GM18951 (cell line): ENCODE results near the gene HHAT.

ENCODE experiments used
- POLR2A ChIP-seq: IDR thresholded peaks from 4 replicates; pipeline ENCODE4 v1.6.1; 2011; ENCODE audit warnings: mild to moderate bottlenecking; ENCODE audit not compliant: insufficient read length, insufficient read depth; ENCODE audit errors: extremely low read depth
- in situ Hi-C: fragments of 300-500 bp; cut with MboI; formaldehyde crosslinking; loops from one replicate; pipeline ENCODE4 v1.12.0; 2022; ENCODE audit warnings: low sequenced_read_pairs, mixed read lengths, inconsistent platforms; ENCODE audit not compliant: unreplicated experiment

Gene HHAT

DNA sequence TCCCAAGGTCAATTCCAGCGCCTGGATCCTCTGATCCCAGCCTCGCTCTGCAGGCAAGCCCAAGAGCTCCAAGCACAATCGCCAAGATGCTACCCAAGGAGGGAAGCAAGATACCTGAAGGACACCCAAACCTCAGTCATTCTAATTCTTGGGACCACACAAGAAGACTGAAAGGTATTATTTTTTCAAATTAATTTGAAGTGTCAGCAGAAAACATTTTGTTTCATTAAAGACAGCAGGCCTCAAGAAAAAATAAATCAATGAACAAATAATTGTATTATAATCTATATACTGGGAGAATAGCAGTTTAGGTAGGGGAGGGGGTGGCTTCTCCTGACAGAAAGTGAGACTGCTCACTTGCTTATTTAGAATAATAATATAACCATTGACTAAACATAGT, 347.8 kb downstream of the HHAT start:
- in situ Hi-C loops = no loop called here
- TF ChIP-seq POLR2A = no peak

DNA sequence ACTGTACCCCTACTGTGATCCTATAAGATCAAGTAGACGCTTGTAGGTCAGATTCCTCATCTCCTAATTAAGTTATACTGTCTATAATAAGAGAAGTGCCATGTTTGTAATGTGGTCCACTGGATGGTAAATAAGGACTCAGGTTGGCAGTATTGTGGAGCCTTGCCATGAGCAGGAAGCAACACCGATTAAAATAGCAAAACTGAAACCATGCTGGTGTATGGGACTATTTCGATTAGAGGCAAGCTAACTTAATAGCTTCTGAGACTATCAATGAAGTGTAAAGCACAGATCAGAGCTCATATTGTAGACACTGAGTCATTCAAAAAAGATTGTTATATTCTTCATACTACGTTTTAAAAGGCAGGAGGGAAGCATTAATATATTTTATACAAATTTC, 348.8 kb downstream of the HHAT start:
- TF ChIP-seq POLR2A = no peak
- in situ Hi-C loops = no loop called here

DNA sequence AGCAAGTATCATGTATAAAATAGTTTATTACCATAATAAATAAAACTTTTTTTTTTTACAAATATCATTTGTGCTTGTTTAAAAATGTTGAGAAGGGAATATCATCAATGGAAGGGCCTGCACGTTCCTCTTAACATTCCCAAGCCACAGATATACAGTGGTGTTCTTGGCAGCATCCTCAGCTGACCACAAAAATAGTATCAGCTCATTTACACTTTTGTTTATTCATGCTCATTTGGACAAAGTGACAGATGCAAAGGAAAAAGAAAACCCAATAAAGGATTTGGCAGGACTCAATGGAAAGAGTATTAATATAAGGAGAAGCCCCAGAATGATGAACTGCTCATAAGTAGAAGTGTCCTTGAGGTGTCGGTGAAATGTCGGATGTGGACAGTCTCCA, 349.6 kb downstream of the HHAT start:
- no peak for TF ChIP-seq POLR2A
- in situ Hi-C loops = no loop called here

DNA sequence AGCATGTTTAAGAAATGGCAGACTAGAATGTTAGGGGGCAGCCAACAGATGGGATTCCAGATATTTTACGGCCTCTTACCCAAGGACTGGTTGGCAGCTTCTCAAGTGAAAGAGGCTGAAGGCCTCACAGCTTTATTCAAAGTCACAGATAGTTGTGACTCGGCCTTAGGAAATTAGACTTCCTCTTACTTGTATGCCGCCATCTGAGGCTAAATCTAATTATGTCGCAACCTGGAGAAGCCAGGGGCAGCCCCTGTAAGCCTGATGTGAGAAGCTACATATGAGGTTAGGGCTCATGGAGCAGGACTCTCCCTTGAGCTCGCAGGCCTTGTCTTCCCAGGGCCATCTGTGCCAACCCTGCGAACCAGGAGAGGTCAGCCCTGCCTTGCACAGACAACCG, 352.5 kb downstream of the HHAT start:
- TF ChIP-seq POLR2A = no peak
- in situ Hi-C loops = no loop called here

DNA sequence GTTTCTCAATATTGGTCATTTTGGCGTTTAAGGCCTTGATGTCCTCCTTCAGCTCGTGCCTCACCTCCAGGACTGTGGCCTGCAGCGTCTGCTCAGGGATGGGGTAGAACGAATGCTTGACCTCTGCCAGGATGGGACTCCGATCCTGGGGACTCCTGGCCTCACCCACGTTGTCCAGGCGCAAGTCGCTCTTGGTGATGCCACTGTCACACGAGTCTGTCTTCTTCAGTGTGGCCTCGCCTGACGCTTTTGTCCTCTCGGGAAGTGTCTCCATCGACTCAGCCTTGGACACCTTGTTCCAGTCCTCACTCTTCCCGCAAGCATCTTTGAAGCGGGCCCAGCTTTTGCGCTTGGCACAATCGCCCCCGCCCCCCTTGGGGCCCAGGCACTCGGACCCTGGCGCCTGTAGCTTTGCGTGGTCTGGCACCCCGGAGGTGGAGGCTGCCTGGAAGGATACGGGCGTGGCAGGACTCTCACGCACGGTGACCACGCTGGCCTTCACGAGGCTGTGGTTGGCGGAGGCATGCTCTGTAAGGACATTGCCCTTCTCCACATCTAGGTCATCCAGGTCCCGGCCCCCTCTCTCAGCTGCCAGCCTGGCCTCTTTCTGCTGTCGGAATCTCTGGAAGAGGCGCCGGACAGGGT, 354.8 kb downstream of the HHAT start:
- TF ChIP-seq POLR2A = no peak

DNA sequence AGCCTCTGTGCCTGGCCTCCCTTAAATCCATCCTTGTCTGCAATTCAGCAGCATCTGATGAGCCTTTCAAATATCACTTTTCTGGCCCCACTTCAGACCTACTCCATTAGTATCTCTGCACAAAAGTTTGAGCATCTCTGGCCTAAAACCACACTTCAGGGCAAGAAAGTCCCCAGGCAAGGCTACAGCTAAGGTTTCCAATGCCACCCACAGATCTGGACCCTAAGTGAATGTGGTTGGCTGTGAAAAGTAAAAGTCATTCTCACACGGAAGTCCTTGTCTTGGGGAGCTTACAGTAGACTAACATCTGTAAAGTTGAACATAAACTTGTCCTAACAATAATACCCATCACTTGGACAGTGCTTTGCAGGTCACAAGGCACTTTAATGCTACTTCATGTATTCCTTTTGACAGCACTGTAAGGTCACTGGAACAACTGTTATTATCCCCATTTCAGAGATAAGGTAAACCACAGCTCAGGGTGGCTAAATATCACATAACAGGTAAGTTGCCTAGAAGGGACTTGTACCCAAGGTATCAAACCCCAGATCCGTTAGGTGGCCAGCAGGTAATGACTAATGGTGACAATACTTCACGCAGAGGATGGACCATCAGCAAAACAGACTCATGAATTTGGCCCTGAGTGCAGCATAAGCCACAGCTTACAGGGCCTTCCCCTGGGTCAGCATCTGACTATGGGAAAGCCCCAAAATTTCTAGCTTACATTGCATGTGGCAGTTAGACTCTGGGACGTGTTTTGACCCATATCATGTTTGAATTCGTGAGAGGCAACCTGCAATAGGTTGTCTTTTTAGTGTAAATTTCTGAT, 356.0 kb downstream of the HHAT start:
- TF ChIP-seq POLR2A = no peak
- in situ Hi-C loops = no loop called here

More for the DNA sequence above, 354.8 kb downstream of the HHAT start:
- in situ Hi-C loops = no loop called here

DNA sequence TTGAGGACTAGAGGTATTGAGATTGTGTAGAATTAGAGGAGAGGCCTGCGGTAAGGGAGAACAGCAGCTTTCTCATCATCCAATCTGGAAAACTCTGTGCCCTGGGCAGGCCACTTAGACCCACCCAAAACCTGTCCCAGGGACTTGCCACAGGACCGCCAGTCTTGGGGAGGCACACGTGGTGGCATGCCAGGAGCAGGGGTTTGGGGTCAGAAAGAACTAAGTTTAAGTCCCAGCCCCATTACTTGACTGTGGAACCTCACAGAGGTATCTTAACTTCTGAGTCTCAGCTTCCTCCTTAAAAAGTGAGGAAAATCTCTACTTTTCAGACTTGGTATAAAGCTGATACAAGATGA, 356.6 kb downstream of the HHAT start:
- in situ Hi-C loops = no loop called here

DNA sequence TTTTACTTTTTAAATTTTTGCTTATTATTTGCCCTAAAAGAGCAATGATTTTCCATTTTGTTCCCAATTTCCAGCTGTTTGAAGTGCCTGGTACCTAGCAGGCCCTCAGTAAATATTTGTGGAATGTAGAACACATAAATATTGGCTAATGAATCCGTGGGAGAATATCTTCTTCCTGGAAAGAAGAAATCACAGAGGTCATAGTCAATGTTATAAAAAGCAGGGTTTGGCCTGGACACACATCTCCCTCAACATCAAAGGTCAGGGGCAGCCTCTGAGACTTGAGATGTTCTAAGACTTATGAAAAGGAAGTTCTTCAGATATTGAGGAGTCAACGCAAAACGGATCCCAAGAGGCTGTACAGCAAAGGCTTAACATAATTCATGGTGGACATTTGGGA, 358.1 kb downstream of the HHAT start:
- in situ Hi-C loops = no loop called here
- TF ChIP-seq POLR2A = no peak

More for the DNA sequence above, 356.6 kb downstream of the HHAT start:
- no peak for TF ChIP-seq POLR2A

DNA sequence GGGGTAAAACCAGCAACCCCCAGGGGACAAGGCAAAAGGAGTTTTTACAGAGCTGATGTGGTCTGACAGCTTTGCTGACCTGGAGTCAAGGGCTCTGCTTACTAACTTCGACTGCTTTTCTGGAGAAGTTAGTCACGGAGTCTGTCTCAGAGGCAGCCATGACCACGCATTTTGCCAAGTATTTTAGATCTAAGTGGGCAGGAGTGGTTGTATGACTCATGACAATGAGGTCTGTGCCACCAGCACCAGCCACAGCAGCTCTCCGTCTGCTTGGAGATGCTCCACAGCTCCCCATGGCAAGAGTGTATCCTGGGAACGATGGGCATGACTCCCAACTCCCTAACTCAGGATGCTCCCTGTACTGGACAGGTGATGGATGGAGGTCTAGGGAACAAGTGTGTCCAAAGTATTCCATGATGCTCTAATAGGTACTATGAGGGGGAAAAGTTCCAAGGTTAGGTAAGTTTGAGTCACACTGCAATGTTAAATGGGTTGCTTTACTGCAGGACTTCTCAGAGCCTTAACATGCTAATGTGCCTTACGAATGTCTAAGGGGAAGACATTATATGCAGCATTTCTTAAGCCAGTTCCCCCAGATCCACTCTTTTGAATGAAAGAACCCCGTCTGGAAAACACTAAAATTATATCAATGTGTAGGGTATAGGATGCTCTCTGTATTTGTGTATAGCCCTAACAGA, 359.0 kb downstream of the HHAT start:
- no peak for TF ChIP-seq POLR2A
- in situ Hi-C loops = no loop called here

DNA sequence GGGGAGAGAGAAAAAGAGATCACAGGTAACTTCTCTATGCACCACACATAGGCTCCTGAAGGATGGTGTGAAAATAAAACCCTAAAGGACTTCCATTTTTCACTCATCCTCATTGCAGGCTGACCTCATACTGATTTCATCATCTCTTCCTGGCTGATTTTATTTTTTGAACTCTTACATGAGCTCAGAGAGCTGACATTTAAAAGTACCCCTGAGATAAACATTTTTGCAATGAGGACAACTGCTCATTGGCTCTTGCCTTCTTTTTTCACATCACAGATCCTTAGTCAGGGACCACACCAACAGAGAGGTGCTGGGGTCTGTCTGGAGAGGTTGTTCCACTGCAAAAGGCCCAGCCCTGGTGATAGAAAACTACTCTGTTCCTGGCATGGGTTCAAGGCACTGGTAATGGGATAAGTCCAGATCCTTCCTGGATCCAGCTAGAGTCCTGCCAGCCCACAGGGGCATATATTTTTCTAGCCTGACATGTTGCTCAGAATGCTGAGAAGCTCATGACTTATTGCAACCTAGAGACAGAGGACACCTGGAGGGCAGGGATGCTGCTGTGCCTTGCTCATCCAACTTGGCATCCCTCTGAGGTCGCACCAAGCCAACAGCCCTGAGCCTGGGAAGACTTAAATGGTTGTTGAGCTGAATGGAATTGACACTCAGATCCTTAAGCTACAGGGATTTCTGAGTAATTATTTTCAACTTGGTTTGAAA, 360.0 kb downstream of the HHAT start:
- in situ Hi-C loops = no loop called here
- no peak for TF ChIP-seq POLR2A

DNA sequence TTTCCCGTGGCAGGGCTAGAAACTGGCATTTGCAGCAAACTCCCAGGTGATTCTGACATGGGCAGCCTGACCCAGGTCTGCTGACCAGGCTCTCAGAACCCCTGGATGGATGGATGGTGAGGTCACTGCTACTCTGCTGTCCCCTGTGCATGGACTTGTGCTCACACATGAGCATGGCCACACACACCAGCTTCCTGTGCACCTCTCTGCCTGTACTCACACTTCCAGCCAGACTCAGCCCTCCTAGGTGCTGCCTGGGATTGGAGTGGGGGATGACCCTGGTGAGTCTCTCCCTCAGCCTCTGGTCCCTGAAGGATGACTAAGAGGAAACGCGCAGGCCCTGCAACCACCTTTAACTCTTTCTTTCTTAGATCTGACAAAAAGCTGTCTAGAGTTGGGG, 361.1 kb downstream of the HHAT start:
- in situ Hi-C loops = no loop called here
- TF ChIP-seq POLR2A = no peak

DNA sequence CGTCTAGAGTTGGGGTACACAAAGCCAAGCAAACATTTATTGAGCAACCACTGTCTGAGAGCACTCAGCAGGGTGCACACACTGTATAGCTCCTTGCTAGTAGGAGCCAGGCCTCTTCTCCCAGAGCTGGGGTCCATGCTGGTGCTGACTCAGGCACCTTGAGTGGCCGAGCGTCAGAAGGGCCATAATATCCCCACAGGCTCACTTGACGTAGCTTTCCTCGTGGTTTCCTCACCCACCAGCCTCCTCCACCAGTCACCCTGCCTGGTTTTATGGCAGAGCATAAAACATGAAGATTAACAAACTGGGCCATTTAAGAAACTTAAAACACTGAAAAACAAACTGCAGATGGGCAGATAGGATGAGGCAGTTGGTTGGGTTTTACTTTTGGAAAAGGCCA, 361.5 kb downstream of the HHAT start:
- in situ Hi-C loops = no loop called here
- no peak for TF ChIP-seq POLR2A

DNA sequence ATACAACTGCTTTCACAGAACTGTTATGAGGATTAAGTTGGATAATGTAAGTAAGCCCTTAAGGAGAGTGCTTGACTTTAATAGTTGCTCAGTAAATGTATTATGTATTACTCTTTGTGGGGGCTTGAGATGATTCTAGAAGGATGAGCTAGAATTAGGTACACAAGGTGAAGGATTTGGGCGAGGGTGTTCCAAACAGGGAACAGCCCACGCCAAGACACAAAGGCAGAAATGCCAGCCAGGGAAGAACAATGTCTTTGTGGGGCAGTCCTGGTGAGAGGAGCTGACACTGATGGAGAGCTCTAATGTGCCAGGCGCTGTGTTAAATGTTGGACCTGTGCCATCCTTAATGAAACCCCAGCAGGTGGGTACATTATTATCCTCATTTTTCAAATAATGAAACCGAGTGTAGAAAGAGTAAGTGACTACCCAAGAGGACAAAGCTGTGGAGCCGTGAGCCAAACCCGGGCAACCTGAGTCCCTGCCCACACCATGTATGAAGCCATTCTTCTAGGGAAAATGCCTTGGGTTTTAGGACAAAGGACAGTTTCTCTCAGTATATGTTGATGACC, 362.4 kb downstream of the HHAT start:
- TF ChIP-seq POLR2A = no peak
- in situ Hi-C loops = no loop called here

DNA sequence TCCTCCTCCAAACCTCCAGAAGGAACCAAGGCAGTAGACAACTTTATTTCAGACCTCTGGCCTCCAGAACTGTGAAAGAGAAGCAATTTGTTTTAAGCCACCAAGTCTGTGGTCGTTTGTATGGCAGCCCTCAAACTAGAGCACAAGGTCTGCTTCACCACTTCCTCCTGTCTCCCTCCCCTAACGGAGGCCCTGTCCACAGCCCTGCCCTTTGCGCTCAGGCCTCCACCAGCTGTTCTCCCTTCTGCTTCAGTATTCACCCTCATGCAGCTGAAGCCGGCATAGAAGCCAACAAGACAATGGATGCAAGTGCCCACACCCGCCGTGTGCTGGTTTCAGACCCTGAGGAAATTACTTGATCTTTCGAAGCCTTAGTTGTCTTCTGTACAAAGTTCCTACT, 364.1 kb downstream of the HHAT start:
- TF ChIP-seq POLR2A = no peak
- in situ Hi-C loops = no loop called here
